NCI-H748 (cell line): Measurements from ENCODE around the gene FZD8.

Experiments
- DNase-seq: peaks from one replicate; lab custom pipeline; 2025; ENCODE audit not compliant: unreplicated experiment; lab: John Stamatoyannopoulos, UW

FZD8 gene

GRCh38 chr10:35642793-35643114, 658 bp upstream of the FZD8 start:
- peak; percentile 44 for DNase-seq

- DNase-seq = peak; percentile 54
Measured at GRCh38 chr10:35641676-35642034, 441 bp downstream of the FZD8 start.

GRCh38 chr10:35640951-35641675, 983 bp downstream of the FZD8 start:
- peak; percentile 84 for DNase-seq

GRCh38 chr10:35640474-35640873, 1.6 kb downstream of the FZD8 start:
- peak; percentile 77 for DNase-seq

GRCh38 chr10:35639728-35640401, 2.2 kb downstream of the FZD8 start:
- DNase-seq = peak; percentile 72

GRCh38 chr10:35639021-35639727, 2.9 kb downstream of the FZD8 start:
- DNase-seq = peak; percentile 81

- DNase-seq = peak; percentile 28
Measured at GRCh38 chr10:35638101-35638500, 4.0 kb downstream of the FZD8 start.

- DNase-seq = peak; percentile 31
Measured at GRCh38 chr10:35637462-35637861, 4.6 kb downstream of the FZD8 start.

GRCh38 chr10:35636956-35637355, 5.1 kb downstream of the FZD8 start:
- peak; percentile 23 for DNase-seq

GRCh38 chr10:35635576-35635975, 6.5 kb downstream of the FZD8 start:
- peak; percentile 77 for DNase-seq

GRCh38 chr10:35633006-35633980, 8.8 kb downstream of the FZD8 start:
- peak; percentile 4 for DNase-seq

- DNase-seq = peak; percentile 2
Measured at GRCh38 chr10:35632027-35632426, 10.1 kb downstream of the FZD8 start.

GRCh38 chr10:35631404-35631803, 10.7 kb downstream of the FZD8 start:
- no peak for DNase-seq

- DNase-seq = no peak
Measured at GRCh38 chr10:35626971-35627507, 15.1 kb downstream of the FZD8 start.

- peak; percentile 54 for DNase-seq
Measured at GRCh38 chr10:35614312-35614711, 27.8 kb downstream of the FZD8 start.

GRCh38 chr10:35613597-35614226, 28.4 kb downstream of the FZD8 start:
- DNase-seq = peak; percentile 58

- no peak for DNase-seq
Measured at GRCh38 chr10:35613107-35613440, 29.0 kb downstream of the FZD8 start.

- DNase-seq = no peak
Measured at GRCh38 chr10:35612385-35613106, 29.6 kb downstream of the FZD8 start.

- peak; percentile 39 for DNase-seq
Measured at GRCh38 chr10:35611750-35612149, 30.3 kb downstream of the FZD8 start.

GRCh38 chr10:35608328-35608672, 33.8 kb downstream of the FZD8 start:
- DNase-seq = peak; percentile 21
